ENCODE measurements around the gene HNRNPUL1.
"Not testable (repeated sequence)": the region's sequence is repeated elsewhere in the genome, so short reads cannot be mapped to it uniquely, and the experiment has no call there.

Gene HNRNPUL1

DNA sequence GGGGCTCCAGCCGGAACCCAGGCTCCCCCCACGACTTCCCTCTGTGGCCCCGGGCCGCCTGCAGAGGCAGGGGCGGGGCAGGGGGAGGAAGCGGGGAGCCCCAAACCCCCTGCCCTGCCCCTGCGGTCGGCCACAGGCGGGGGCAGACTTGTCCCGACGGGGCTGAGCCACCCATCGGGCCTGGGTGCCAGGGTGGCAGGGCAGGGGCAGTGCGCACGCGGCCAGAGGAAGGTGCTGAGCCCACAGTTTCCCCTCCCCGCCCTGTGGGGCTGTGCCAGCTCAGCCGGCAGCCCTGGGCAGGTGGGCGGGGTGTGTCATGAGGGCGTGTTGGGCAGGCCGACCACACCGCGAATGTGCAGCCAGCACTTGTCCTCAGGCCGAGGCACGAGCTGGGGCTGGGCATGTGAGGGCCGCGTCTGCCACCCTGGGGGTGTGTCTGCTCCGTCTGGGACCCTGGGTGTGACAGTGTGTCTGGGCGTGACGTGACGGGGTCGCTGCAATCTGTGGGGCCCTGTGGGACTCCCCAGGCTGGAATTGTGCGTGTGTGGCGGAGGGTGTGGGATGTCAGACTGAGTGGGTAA is 63.5 kb downstream of the HNRNPUL1 start:
- DNase-seq, result peak; percentile 89

DNA sequence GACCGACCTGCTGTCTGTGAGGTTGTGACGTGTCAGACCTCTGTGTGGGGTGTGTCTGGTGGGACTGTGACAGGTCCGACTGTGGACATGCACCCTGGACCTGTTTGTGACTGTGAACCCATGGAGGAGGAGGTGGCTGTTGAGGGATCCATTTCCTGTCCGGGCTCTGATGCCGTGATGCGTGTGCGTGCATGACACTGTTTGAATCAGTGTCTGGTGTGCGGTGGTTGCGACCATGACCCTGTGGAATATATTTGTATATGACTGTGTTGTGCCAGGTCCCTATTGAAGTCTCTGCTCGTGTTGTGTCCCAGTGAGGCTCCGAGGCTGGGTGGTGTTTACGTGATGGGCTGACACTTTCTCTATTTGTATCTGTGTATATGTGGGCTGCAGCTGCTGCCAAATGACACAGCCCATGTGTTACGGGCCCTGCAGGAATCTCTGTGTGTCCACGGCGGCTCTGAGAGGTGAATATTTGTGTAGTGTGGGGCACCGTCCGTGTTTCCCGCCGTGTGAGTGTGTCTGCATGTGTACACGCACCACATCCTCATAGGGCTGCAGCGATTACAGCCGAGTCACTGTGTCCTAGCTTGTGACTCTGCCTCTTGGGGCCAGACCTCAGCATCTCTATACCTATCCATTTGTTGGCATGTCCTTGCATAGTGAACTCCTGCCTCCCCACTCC is 64.1 kb downstream of the HNRNPUL1 start:
- no peak for DNase-seq

DNA sequence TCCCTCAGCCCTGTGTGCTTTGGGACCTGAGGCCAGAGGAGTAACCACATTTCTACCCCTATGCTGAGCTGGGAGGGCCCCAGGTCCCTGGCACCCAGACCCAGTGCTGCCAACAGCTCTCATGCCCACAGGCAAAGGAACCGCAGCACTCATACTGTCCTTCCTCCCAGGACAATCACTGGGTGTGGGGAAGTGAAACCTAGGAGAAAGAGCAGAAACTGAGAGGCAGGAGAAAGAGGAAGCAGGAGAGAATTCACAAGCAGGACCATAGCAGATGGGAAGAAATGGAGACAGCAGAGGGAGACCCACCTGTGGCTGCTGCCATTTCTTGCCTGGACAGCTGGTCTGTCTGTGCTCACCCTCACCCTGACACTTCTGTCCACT is 64.7 kb downstream of the HNRNPUL1 start:
- DNase-seq, result no peak

DNA sequence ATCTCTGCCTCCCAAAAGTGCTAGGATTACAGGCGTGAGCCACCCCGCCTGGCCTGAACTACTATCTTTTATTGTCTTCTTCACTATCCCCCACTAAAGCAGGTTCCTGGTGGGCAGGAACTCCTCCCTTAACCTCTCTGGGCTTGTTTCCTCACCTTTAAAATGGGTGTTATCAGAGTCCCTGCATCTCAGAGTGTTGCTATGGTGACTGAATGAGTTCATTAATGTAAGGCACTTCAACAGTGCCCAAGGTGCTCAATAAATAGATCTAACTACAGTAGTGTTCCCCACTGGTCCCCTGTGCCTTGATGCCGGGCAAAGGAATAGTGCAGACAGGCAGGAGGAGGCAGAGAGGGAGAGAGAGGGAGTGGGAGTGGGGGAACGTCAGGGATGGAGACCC is 66.3 kb downstream of the HNRNPUL1 start:
- DNase-seq, result peak; percentile 47

DNA sequence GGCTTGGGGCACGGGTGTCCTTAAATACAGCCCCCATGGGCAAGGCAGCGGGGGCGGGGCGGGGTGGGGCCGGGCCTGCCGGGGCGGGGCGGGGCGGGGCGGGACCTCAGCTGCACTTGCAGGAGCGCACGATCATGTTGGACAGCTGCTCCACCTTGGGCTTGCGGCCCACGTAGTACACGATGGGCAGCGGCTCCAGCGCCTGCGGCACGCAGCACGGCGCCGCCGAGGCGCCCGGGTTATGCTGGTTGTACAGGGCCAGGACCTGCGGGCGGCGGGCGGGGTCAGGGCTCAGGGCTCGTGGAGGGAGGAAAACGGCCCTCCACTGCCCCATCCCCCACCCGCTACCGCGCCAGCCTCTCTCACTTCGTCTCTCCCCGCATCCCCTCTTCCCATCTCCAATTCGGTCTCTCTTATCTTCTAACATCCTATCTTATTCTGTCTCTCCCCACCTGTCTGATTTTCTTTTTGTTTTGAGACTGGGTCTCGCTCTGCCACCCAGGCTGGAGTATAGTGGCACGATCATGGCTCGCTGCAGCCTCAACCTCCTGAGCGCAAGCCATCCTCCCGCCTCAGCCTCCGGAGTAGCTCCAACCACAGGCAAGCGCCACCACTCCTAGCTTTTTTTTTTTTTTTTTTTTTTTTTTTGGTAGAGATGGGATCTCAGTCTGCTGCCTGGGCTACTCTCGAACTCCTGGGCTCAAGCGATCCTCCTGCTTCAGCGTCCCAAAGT is 66.9 kb downstream of the HNRNPUL1 start:
- DNase-seq, result no peak

DNA sequence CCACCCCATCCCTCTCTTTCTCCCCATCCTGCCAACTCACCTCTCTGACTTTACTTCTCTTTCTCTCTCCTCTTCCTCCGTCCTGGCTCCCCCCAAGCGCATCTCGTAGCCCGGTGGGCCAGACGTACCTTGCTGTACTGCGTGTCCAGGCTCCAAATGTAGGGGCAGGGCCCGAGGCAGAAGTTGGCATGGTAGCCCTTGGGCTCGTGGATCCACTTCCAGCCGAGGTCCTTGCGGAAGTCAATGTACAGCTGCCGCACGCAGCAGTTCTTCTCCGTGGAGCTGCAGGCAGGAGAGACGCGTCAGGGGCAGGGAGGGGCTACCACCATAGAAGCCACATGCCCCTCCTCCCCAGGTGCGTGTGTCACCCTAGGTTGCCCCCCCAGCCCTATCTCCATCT is 67.8 kb downstream of the HNRNPUL1 start:
- DNase-seq, result no peak

DNA sequence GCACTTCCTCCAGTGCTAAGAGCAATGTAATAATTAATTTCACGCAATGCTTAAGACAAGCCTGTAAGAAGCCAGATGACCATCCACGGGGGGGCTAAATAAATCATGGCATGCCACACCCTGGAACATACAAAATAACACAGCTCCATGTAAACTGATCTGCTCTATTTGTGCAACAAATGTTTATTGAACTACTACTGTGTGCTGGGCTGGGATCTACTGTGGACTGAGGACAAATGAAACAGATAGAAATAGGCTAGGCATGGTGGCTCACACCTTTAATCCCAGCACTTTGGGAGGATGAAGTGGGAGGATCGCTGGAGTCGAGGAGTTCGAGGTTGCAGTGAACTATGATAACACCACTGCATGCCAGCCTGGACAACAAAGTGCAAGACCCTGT is 68.3 kb downstream of the HNRNPUL1 start:
- no peak for DNase-seq

DNA sequence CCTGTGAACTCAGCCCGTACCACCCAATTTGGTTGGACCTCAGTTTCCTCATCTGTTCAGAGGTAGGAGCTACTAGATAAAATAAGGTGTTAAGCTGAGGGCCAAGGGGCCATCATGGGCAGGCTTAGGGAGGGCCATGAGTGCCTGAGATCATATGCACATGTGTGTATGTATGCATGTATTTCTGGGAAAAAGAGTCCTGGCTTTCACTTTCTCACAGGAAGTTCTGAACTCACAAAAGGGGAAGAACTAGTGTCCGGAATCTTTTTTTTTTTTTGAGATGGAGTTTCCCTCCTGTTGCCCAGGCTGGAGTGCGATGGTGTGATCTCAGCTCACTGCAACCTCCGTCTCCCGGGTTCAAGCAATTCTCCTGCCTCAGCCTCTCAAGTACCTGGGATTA is 70.6 kb downstream of the HNRNPUL1 start:
- no peak for DNase-seq

DNA sequence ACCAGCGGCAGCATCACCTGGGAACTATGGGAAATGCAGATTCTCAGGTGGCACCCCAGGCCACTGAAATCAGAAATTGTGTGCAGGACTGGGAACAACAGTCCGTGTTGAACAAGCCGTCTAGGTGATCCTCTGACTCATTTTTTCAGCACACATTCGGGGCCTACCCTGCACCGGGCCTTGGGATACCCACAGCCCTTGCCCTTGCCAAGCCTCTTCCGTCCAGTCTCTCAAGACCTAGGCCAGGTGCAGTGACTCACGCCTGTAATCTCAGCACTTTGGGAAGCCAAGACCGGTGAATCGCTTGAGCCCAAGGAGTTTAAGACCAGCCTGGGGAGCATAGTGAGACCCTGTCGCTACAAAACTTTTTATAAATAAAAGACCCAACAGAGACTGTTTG is 71.3 kb downstream of the HNRNPUL1 start:
- no peak for DNase-seq

DNA sequence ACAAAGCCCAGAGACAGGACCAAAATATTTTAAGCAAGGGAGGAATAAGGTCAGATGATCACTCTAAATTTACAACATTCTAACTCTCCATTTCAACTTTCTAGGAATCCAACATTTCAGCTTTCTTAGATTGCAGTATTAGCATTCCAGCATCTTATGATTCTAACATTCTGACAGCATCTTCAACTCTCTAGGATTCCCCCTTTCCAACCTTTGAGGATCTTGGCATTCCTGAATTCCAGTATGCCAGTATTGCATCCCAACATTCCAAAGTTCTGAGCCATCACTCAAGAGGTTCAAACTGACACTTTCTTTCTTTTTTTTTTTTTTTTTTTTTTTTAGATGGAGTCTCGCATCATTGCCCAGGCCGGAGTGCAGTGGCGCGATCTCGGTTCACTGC is 75.8 kb downstream of the HNRNPUL1 start:
- no peak for DNase-seq

DNA sequence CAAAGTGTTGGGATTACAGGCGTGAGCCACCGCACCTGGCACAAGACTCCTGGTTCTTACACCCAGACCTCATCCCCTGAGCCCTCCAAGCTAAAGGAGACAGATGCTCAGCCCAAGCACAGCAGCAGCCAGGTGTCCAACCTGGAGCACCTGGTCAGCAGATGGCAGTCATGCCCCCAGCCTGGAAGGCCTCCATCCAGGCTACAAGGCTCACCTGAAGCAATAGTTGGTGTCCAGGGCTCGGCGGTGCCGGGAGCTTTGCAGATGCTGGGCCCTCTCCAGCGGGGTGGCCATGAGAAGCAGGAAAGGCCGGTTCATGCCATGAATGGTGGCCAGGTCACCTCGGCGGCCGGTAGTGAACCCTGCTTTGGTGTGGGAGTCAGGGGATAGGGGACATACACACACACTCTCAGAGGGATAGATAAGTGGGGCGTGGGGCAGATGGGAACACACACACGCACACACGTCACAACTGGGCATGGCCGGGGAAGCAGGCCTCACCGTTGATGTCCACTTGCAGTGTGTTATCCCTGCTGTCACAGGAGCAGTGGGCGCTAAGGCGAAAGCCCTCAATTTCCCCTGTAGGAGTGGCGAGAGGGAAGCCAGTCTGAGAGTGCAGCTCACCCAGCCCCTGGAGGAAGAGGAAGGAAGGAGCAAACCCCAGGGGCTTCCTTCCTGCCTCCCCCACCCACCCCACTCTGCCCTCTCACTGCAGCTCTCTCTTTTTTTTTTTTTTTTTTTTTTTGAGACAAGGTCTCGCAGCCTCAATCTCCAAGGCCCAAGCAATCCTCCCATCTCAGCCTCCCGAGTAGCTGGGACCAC is 77.7 kb downstream of the HNRNPUL1 start:
- DNase-seq, result peak; percentile 37

DNA sequence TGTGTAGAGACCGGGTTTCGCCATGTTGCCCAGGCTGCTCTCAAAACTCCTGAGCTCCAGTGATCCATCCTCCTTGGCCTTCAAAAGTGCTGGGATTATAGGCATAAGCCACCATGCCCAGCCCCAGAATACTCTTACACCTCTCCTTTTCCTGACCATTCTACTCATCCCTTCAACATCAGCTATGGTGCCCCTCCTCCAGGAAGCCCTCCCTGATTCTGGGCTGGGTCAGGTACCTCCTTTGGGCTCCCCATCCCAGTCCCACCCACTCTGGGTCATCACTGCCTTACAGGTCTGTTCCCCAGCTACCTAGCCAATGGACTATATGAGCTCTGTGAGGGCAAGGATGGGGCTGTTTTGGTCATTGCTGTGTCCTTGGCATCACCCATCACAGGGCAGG is 80.0 kb downstream of the HNRNPUL1 start:
- DNase-seq, result no peak

DNA sequence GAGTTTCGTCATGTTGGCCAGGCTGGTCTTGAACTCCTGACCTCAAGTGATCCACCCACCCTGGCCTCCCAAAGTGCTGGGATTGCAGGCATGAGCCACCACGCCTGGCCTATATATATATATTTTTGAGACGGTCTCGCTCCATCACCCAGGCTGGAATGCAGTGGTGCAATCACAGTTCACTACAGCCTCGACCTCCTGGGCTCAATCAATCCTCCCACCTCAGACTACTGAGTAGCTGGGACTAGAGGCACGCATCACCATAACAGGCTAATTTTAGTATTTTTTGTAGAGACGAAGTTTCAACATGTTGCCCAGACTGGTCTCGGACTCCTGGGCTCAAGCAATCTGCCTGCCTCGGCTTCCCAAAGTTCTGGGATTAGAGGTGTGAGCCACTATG is 82.7 kb downstream of the HNRNPUL1 start:
- not testable (repeated sequence) for DNase-seq

DNA sequence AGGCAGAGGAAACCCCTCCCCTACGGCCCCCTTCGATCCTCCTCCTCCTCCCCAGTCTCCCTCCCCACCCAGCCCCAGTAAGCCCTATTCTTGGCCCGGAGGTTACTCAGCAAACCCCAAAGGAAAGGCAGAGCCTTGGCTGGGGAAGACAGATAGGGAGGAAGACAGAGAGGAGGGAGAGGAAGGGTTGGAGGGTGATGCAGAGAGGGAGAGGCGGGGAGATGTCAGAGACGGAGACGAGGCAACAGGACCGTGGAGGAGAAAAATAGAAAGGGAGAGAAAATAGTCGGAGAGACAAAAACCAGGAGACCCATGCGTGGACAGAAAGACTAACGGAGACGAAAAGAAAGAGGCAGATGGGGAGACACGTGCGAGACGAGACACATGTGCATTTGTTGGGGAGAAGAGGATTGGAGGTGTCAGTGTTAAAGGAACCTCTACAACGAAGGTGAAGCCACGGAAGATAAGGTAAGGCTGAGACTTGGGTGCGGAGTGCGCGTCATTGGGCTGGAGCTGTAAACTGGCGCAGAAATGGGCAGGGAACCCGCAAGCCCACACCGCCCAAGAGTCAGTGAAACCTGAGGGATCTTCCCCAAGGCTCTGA is 86.7 kb downstream of the HNRNPUL1 start:
- DNase-seq, result peak; percentile 25

DNA sequence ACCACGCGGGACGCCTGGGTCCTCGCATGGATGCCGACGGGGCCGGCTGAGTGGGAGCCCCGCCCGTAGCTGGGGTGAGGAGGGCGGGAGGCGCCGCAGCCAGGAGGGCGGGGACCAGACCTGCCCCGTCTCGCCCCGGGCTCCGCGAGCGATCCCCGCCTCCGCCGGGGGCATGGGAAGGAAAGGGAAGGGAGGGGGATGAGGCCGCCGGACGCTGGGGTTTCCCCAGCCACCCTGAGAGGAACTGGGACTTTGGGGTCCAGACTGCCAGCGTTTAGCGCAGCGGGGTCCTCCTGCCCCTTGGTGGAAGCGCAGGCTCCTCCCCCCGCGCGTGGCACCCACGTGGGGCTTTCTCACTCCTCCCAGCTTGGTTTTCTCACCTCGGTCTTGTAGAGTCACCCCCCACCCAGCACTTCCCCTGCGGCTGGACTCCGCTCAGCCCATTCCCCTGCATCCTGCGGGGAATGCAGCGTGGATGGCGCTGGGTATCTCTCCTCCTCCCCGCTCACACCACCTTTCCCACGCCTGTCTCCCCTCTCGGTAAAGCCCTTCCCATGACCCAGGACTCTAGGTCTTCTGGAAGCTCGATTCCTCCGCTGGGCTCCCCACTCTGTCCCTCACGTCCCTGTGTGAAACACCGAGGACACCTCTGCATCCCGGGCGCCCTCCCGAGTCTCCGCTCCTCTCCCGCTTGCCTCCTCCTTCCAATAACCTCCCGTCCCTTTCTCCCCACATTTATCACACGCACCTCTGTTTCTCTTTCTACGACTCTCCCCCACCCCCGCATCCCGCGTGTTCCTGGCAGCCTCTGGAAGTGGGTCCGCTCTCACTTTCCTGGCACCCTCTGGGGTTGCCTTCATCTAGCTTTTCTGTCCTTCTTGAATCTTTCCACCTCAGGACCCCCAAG is 87.4 kb downstream of the HNRNPUL1 start:
- DNase-seq, result peak; percentile 89

DNA sequence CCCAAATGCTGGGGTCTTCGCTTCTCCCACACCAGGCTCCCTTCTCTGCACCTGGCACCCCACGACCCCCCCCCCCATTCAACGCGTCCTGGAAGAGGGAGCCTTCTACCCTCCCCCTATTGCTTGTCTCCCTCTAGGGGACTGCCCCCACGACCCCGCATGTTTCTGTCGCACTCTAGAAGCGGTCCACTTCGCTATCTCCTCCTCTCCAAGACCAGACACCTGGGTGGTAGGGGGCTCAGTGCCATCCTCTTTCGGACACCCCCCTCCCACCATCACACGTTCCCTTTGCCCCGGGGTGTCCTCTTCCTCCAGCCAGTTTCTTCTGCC is 88.1 kb downstream of the HNRNPUL1 start:
- no peak for DNase-seq

DNA sequence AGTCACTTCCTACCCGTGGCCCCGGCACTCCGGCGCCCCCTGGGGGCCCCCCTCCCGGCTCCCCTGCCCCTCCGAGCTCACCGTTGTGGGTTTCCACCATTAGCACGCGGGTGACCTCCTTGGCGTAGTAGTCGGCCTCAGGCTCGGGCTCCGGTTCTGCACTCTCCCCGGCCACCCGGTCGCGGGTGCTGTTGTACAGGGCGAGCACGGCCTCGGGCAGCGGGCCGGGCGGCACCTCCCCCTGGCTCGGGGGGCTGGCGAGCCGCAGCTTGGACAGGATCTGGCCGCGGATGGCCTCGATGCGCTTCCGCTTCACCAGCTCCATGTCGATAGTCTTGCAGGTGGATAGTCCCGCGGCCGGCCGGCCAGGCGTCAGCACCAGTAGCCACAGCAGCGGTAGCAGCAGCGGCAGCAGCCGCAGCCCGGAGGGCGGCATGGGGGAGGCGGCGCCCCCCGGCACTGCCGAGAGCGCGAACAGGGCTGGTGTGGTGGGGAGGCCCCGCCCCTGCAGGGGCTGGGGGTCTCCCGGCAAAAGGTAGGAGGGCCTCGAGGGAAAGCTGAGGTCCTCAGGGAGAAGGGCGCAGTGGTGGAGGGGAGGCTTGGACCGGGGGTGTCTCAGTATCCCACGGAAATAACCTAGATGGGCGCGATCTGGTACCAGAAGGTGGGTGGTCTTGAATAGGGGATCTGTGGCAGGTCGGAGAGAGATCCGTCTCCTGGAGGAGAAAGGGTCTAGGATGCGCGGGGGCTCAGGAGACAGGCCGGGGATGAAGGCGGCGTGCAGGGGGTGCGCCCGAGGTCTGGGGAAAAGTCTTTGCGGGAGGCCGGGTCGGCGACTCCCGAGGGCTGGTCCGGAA is 88.7 kb downstream of the HNRNPUL1 start:
- DNase-seq, result peak; percentile 80

DNA sequence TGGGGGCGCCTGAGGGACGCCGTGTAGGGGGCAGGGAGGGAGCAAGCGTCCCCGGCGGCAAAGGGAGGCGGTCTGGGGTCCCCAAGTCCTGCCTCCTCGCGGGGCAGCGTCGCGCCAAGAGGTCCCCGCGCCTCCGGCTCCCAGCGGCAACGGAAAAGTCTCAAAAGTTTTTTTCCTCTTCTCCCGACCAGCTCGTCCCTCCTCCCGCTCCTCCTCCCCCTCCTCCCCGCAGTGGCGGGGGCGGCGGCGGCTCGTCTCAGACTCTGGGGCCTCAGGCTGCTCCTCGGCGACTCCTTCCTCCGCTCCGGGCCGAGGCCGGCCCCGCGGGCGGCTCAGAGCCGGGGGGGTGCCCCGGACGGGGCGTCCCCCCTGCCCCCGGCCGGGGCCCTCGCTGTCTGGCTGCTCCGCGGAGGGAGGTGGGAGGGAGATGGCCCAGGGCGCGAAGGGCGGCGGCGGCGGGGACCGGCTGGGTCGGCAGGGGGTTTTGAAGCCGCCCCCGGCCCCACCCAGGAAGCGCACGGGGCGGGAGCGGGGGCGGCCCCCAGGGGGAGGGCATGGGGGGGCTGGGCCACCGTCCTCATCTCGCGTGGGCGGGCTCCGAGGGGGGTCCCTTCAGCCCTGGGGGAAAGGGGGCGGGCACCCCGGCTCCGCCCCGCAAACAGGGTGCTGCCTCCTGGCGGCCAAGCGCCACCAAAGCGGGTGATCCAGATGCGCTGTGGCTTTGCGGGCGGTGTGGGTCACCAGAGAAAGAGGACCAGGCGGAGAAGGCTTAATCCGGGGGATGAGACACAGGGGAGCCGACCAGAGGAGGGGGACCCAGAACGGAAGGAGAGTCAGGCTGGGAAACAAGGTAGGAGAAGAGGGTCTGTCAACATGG is 89.5 kb downstream of the HNRNPUL1 start, which contains the start of gene TGFB1:
TSS of gene TGFB1 (minus strand) at position 457 of the 877 bp plus-strand sequence. CDS start 878 bp downstream, outside the sequence.
- peak; percentile 96 for DNase-seq

DNA sequence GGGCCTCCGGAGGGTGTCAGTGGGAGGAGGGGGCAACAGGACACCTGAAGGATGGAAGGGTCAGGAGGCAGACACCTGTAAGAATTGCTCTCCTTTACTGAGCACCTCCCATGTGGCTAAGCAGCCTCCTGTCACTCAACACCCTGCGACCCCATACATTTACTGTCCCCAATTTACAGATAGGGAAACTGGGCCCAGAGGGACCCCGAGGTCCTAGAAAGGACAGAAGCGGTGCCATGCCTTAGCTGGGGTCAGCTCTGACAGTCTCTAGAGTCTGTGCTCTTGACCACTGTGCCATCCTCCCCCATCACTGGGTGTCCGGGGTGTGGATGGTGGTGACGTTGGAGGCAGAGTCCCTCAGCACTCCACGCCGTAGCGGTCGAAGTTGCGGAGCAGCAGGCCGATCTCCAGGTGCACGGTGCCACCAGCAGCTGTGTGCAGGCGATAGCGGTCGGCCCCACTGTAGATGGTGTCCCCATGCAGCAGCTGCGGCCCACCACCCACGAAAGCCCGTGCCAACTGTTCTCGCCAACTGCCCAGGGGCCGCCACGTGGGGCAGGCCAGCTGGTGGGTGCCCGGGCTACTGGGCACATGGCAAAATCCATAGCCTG is 90.3 kb downstream of the HNRNPUL1 start:
- DNase-seq, result no peak

All from CD4-positive, alpha-beta T cell treated with Interleukin-21 for 1 hour (primary cell).